Glutamatergic neuron (in vitro differentiated cells): ENCODE data around the gene ROR1. TPM values are rescaled to one million over a fixed set of nuclear protein-coding genes. Genes with fewer than 3 reads are reported as not detected.

ENCODE experiments used
- DNase-seq: peaks from one replicate; pipeline ENCODE4 v3.0.0; 2022
- H3K27ac Mint-ChIP-seq: one replicate; pipeline ENCODE4 v1.8.0; 2020; ENCODE audit warnings: mild to moderate bottlenecking, mixed read lengths, inconsistent platforms; ENCODE audit not compliant: unreplicated experiment
- H3K27me3 Mint-ChIP-seq: one replicate; pipeline ENCODE4 v1.8.0; 2020; ENCODE audit warnings: mild to moderate bottlenecking, moderate library complexity, mixed read lengths, inconsistent platforms; ENCODE audit not compliant: unreplicated experiment
- H3K36me3 Mint-ChIP-seq: one replicate; pipeline ENCODE4 v1.8.0; 2020; ENCODE audit warnings: mild to moderate bottlenecking, mixed read lengths, inconsistent platforms; ENCODE audit not compliant: unreplicated experiment
- H3K4me1 Mint-ChIP-seq: one replicate; pipeline ENCODE4 v1.8.0; 2020; ENCODE audit warnings: mild to moderate bottlenecking, low read depth, mixed read lengths, inconsistent platforms; ENCODE audit not compliant: unreplicated experiment
- H3K4me3 Mint-ChIP-seq: one replicate; pipeline ENCODE4 v1.8.0; 2020; ENCODE audit warnings: mild to moderate bottlenecking, mixed read lengths, inconsistent platforms; ENCODE audit not compliant: unreplicated experiment
- H3K9me3 Mint-ChIP-seq: one replicate; pipeline ENCODE4 v1.8.0; 2020; ENCODE audit warnings: mild to moderate bottlenecking, moderate library complexity, mixed read lengths, inconsistent platforms; ENCODE audit not compliant: unreplicated experiment
- CTCF ChIP-seq: fragments of 200-600 bp; sonication (generic); IDR thresholded peaks from one replicate; pipeline ENCODE4 v1.5.0; 2021; ENCODE audit not compliant: partially characterized antibody, unreplicated experiment
- total RNA-seq: library from RNA; stranded (reverse); fragmentation: NEBNext Ultra II Directional; extraction: Animal tissue kit (Norgen Biotek cat#: 25700); gene quantifications from one replicate; pipeline ENCODE4 v1.2.1, GENCODE V29; 2021; ENCODE audit not compliant: unreplicated experiment

The ROR1 gene
- total RNA-seq, 1 donor from 2014 or later, result 11.3 TPM

DNA sequence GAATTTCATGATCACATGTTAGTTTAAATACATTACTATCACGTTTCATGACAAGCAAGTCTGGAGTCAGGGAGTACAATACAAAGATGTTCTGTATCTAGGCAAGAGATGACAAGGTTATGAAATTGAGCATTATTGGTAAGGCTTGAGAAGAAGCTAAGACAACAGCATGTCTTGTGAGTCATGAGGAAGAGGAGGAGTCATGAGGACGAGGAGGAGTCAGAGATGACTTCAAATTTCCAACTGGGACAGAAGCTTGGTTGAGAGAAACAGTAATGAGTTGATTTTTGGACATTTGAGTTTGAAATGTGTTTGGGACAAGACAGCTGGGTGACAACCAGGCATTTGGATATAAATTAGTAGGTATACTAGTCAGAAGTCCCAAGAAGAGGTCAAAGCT is 425.3 kb downstream of the ROR1 start:
- peaks cover 14% of the 10 kb centered on the region for H3K36me3 Mint-ChIP-seq
- no peaks in the 10 kb centered on the region for H3K4me1 Mint-ChIP-seq
- H3K9me3 Mint-ChIP-seq, result peaks cover 7% of the 10 kb centered on the region
- H3K27me3 Mint-ChIP-seq, result no peaks in the 10 kb centered on the region
- DNase-seq, result no peak
- no peak for TF ChIP-seq CTCF
- H3K4me3 Mint-ChIP-seq, result no peak overlapping the region
- no peak overlapping the region for H3K27ac Mint-ChIP-seq

DNA sequence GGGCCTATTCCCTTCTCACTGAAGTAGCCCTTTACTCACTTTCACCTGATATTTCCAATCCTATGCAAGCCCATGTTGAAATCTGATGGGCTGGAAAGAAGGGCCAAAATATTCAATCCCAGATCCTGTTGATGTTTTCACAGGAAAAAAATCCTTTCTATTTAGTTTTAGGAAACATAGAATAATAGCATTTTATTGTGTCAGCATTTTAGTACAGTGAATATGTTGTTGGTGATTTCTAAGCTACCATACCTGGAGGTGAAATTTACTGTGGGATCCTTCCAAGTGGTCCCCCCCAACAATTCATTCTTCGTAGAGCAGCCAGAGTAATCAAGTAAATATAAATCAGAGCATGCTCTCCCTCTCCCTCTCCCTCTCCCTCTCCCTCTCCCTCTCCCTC is 426.2 kb downstream of the ROR1 start:
- Mint-ChIP-seq H3K27ac (no peak overlapping the region), H3K27me3 (no peaks in the 10 kb centered on the region), H3K4me3 (no peak overlapping the region), H3K36me3 (peaks cover 14% of the 10 kb centered on the region), H3K9me3 (peaks cover 7% of the 10 kb centered on the region), H3K4me1 (no peaks in the 10 kb centered on the region)
- DNase-seq, result no peak
- TF ChIP-seq CTCF, result no peak

DNA sequence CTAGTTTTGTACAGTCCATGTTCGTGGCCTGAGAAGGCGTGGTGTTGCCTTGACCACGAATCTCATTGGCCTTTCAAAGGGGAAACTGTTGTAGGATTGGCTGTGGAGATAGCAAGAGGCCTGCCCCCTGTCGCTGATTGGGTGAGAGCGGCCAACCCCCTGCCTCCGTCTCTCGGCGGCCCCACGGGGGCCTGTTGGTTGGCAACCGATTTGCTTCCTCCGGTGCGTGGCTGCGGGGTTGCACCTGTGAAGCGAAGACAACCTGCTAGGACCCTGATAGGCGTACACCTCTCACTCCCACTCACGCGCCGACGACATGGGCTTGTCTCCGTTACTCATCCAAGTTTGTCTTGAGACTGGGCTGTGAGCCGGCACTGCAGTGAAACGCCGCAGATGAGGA is 429.6 kb downstream of the ROR1 start, which contains the start of gene UBE2U:
Gene UBE2U, plus strand, starts transcription at position 204 of the 400 bp plus-strand sequence. CDS start 428 bp downstream, outside the sequence.
- H3K9me3 Mint-ChIP-seq, result peaks cover 7% of the 10 kb centered on the region
- peak within 1 kb of the TSS; percentile 9 for H3K27ac Mint-ChIP-seq
- no peak for TF ChIP-seq CTCF
- no peaks in the 10 kb centered on the region for H3K4me1 Mint-ChIP-seq
- DNase-seq, result no peak
- H3K36me3 Mint-ChIP-seq, result peaks cover 14% of the 10 kb centered on the region
- no peak within 1 kb of the TSS for H3K4me3 Mint-ChIP-seq
- no peaks in the 10 kb centered on the region for H3K27me3 Mint-ChIP-seq

DNA sequence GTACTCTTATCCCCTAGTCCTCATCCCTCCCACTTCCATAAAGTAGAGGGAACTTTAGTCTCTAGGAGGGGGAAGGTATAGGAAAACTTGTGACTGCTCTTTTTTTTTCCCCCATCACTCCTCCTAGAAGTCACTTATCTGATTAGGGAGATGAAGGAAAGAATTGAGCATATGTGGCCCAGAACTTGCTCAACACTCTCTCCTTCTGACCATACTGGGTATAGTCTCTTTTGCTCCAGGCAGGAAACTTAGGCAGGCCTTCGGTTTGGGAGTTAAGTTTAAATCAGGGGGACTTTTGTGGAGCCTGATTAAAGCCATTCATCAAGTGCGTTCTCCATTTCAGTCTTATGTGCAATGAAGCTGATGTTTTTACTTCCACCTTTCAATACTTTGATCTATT is 435.4 kb downstream of the ROR1 start:
- H3K36me3 Mint-ChIP-seq, result no peaks in the 10 kb centered on the region
- H3K27me3 Mint-ChIP-seq, result no peaks in the 10 kb centered on the region
- no peak overlapping the region for H3K27ac Mint-ChIP-seq
- H3K4me3 Mint-ChIP-seq, result no peak overlapping the region
- no peaks in the 10 kb centered on the region for H3K4me1 Mint-ChIP-seq
- TF ChIP-seq CTCF, result no peak
- H3K9me3 Mint-ChIP-seq, result no peaks in the 10 kb centered on the region
- DNase-seq, result no peak

- H3K36me3 Mint-ChIP-seq, result no peaks in the 10 kb centered on the region
- H3K4me3 Mint-ChIP-seq, result no peak overlapping the region
- no peaks in the 10 kb centered on the region for H3K27me3 Mint-ChIP-seq
- H3K9me3 Mint-ChIP-seq, result no peaks in the 10 kb centered on the region
- no peaks in the 10 kb centered on the region for H3K4me1 Mint-ChIP-seq
- TF ChIP-seq CTCF, result no peak
- no peak for DNase-seq
- no peak overlapping the region for H3K27ac Mint-ChIP-seq
Observed at GRCh38 chr1:64212031-64212430, 438.2 kb downstream of the ROR1 start.
